Right forelimb (tissue), 1 donor: ENCODE results near the gene NXPE4.
"Not testable (repeated sequence)": the region's sequence is repeated elsewhere in the genome, so short reads cannot be mapped to it uniquely, and the experiment has no call there.

Source experiments
- DNase-seq: peaks from one replicate; pipeline ENCODE4 v3.0.0-alpha.2; 2018

Gene NXPE4

GRCh38 chr11:114595571-114595970 is at the start of gene NXPE4:
TSS of gene NXPE4 (minus strand) at chr11:114595786. CDS start at chr11:114594759, 1,027 bp downstream.
- DNase-seq: no peak

GRCh38 chr11:114639440-114639839 is 43.9 kb upstream of the NXPE4 start:
- DNase-seq: not testable (repeated sequence)

GRCh38 chr11:114631445-114631965 is 35.9 kb upstream of the NXPE4 start:
- DNase-seq: not testable (repeated sequence)

GRCh38 chr11:114625294-114625693 is 29.7 kb upstream of the NXPE4 start:
- no peak for DNase-seq

- DNase-seq: no peak
Measured at GRCh38 chr11:114624455-114625207, 29.0 kb upstream of the NXPE4 start.

GRCh38 chr11:114623720-114624119 is 28.1 kb upstream of the NXPE4 start:
- no peak for DNase-seq

GRCh38 chr11:114622858-114623257 is 27.3 kb upstream of the NXPE4 start:
- no peak for DNase-seq

GRCh38 chr11:114621950-114622809 is 26.6 kb upstream of the NXPE4 start:
- DNase-seq: no peak

- DNase-seq: no peak
Measured at GRCh38 chr11:114621072-114621471, 25.5 kb upstream of the NXPE4 start.

- DNase-seq: no peak
Measured at GRCh38 chr11:114619659-114620173, 24.1 kb upstream of the NXPE4 start.

- DNase-seq: no peak
Measured at GRCh38 chr11:114618139-114618538, 22.6 kb upstream of the NXPE4 start.

- no peak for DNase-seq
Measured at GRCh38 chr11:114617157-114618124, 21.9 kb upstream of the NXPE4 start.

GRCh38 chr11:114616516-114616915 is 20.9 kb upstream of the NXPE4 start:
- DNase-seq: no peak

GRCh38 chr11:114615448-114616361 is 20.1 kb upstream of the NXPE4 start:
- no peak for DNase-seq

- DNase-seq: no peak
Measured at GRCh38 chr11:114614127-114614720, 18.6 kb upstream of the NXPE4 start.

- not testable (repeated sequence) for DNase-seq
Measured at GRCh38 chr11:114613094-114613493, 17.5 kb upstream of the NXPE4 start.

- no peak for DNase-seq
Measured at GRCh38 chr11:114612686-114613085, 17.1 kb upstream of the NXPE4 start.

- DNase-seq: not testable (repeated sequence)
Measured at GRCh38 chr11:114612199-114612598, 16.6 kb upstream of the NXPE4 start.

- DNase-seq: no peak
Measured at GRCh38 chr11:114610984-114611944, 15.7 kb upstream of the NXPE4 start.
